ENCODE results near the gene NEB.

DNA sequence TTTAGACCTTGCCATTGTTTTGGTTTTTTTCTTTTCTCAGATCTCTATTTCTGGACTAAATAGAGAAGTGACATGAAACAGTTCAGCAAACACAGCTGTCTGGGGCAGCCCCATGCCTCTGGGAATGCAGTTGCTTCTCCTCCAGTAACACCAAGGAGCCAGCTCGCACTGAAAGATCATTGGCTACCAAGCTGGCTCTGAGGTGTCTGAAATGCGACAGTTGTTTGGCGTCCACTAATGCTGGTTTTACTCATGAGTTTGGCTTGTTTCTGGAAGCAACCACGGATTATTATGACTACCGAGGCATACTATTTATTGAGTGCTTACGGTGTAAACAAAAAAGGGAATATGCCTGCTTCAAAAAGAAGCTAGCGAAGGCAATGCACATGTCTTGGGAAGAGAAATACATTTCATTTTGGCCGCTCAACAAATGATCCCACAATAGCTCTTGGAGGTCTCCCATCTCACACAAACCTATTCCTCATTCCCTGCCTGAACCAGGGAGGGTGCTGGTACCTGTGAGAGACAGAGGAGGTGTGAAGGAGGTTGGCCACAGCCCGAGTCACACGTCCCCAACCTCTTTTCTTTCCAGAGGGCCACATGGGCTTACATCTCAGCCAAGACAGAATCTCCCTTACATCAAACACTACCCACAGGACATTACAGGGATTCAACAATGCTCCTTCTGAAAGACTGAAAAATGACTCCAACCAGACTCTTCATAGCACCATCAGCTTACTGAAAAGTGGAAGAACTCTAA lies 37.5 kb upstream of the NEB start:
- TF ChIP-seq, protein P1, sequence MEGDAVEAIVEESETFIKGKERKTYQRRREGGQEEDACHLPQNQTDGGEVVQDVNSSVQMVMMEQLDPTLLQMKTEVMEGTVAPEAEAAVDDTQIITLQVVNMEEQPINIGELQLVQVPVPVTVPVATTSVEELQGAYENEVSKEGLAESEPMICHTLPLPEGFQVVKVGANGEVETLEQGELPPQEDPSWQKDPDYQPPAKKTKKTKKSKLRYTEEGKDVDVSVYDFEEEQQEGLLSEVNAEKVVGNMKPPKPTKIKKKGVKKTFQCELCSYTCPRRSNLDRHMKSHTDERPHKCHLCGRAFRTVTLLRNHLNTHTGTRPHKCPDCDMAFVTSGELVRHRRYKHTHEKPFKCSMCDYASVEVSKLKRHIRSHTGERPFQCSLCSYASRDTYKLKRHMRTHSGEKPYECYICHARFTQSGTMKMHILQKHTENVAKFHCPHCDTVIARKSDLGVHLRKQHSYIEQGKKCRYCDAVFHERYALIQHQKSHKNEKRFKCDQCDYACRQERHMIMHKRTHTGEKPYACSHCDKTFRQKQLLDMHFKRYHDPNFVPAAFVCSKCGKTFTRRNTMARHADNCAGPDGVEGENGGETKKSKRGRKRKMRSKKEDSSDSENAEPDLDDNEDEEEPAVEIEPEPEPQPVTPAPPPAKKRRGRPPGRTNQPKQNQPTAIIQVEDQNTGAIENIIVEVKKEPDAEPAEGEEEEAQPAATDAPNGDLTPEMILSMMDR (IDR thresholded peaks at IDR 0.05): no peak
- no peak for TF ChIP-seq POLR2AphosphoS2 (conservative IDR thresholded peaks at IDR 0.05; ENCODE audit: low read length)
- TF ChIP-seq HOXA7 (CRISPR knock-in tag; IDR thresholded peaks at IDR 0.05): no peak
- TF ChIP-seq CEBPB (IDR thresholded peaks at IDR 0.05): no peak
- TF ChIP-seq USF2 (IDR thresholded peaks at IDR 0.05): no peak
- TF ChIP-seq KDM5A (IDR thresholded peaks at IDR 0.05): no peak
- no peak for TF ChIP-seq EP300 (IDR thresholded peaks at IDR 0.05)
- TF ChIP-seq KDM1A (IDR thresholded peaks at IDR 0.05; ENCODE audit: low read depth): no peak
- no peak for TF ChIP-seq ESRRA (IDR thresholded peaks at IDR 0.05; ENCODE audit: borderline replicate concordance, low read length)
- no peak for TF ChIP-seq MYC (IDR thresholded peaks at IDR 0.05; ENCODE audit: borderline replicate concordance, low read length)
- TF ChIP-seq ZFP36 (IDR thresholded peaks at IDR 0.05; ENCODE audit: borderline replicate concordance, partially characterized antibody): no peak
- TF ChIP-seq POLR2A (IDR thresholded peaks at IDR 0.05; ENCODE audit: low read length): no peak
- no peak for TF ChIP-seq GATA3 (IDR thresholded peaks at IDR 0.05; ENCODE audit: borderline replicate concordance)
- TF ChIP-seq NPAS2 (CRISPR knock-in tag; IDR thresholded peaks at IDR 0.05; ENCODE audit: borderline replicate concordance): no peak
